IMR-90 (cell line): ENCODE data around the gene PLEKHG2. TPM values are rescaled to one million over a fixed set of nuclear protein-coding genes. Genes with fewer than 3 reads are reported as not detected.

ENCODE experiments used
- RAD21 ChIP-seq: IDR thresholded peaks from 2 replicates; pipeline ENCODE4 v1.6.1; 2012; ENCODE audit warnings: low read length, improper control_type of control experiment
- USF2 ChIP-seq: fragments of 150-350 bp; IDR thresholded peaks from 2 replicates; pipeline ENCODE4 v1.6.1; 2017; ENCODE audit warnings: mild to moderate bottlenecking, antibody characterized with exemption, low read length, low read depth
- polyA plus RNA-seq, 3 experiments: library from polyadenylated mRNA; depleted of rRNA; stranded (reverse); fragments of >200 nt; gene quantifications; 2 replicates each; pipeline ENCODE4 v1.2.3, GENCODE V29; 2012; ENCODE audit warnings: low replicate concordance in 1 of 3
- total RNA-seq: library from RNA; depleted of rRNA; stranded (reverse); fragments of >200 nt; gene quantifications from 2 replicates; pipeline ENCODE4 v1.2.3, GENCODE V29; 2012

Gene PLEKHG2
- total and polyA plus RNA-seq, 2 of the 4 experiments (the other 2 are of a cell fraction): 6.5 to 28.3 TPM

- TF ChIP-seq USF2 (no peak), RAD21 (no peak)
Measured at GRCh38 chr19:39434123-39435076, 21.9 kb downstream of the PLEKHG2 start (continued).
